GM18870 (cell line): ENCODE data around the gene MPZL2.

ENCODE experiments used
- ATAC-seq: cut with Tn5 transposase; IDR thresholded peaks from one replicate; pipeline ENCODE4 v1.9.1; 2021; ENCODE audit warnings: moderate library complexity; ENCODE audit not compliant: unreplicated experiment

Gene MPZL2

GRCh38 chr11:118223570-118223969, 40.5 kb downstream of the MPZL2 start:
- no peak for ATAC-seq

- ATAC-seq: no peak
Observed at GRCh38 chr11:118222437-118222836, 41.7 kb downstream of the MPZL2 start.

- no peak for ATAC-seq
Observed at GRCh38 chr11:118221419-118221818, 42.7 kb downstream of the MPZL2 start.

GRCh38 chr11:118219732-118220131, 44.4 kb downstream of the MPZL2 start:
- no peak for ATAC-seq

- ATAC-seq: no peak
Observed at GRCh38 chr11:118219244-118219643, 44.9 kb downstream of the MPZL2 start.

- ATAC-seq: no peak
Observed at GRCh38 chr11:118217575-118217974, 46.5 kb downstream of the MPZL2 start.

- ATAC-seq: no peak
Observed at GRCh38 chr11:118216621-118217481, 47.2 kb downstream of the MPZL2 start.

GRCh38 chr11:118215765-118216164, 48.3 kb downstream of the MPZL2 start:
- ATAC-seq: no peak

GRCh38 chr11:118215262-118215661, 48.8 kb downstream of the MPZL2 start:
- no peak for ATAC-seq

GRCh38 chr11:118214210-118214914, 49.7 kb downstream of the MPZL2 start:
- ATAC-seq: no peak

GRCh38 chr11:118213781-118214180, 50.3 kb downstream of the MPZL2 start:
- no peak for ATAC-seq

GRCh38 chr11:118213201-118213600, 50.9 kb downstream of the MPZL2 start:
- no peak for ATAC-seq

GRCh38 chr11:118212781-118213191, 51.3 kb downstream of the MPZL2 start:
- ATAC-seq: no peak

GRCh38 chr11:118212131-118212725, 51.9 kb downstream of the MPZL2 start:
- no peak for ATAC-seq

- ATAC-seq: no peak
Observed at GRCh38 chr11:118211006-118211405, 53.1 kb downstream of the MPZL2 start.

- no peak for ATAC-seq
Observed at GRCh38 chr11:118210323-118210722, 53.8 kb downstream of the MPZL2 start.

- no peak for ATAC-seq
Observed at GRCh38 chr11:118209033-118209432, 55.1 kb downstream of the MPZL2 start.

GRCh38 chr11:118207079-118207478, 57.0 kb downstream of the MPZL2 start:
- ATAC-seq: no peak

- ATAC-seq: no peak
Observed at GRCh38 chr11:118206391-118207031, 57.6 kb downstream of the MPZL2 start.

- ATAC-seq: no peak
Observed at GRCh38 chr11:118205606-118206378, 58.3 kb downstream of the MPZL2 start.
